HG02840 (cell line): ENCODE results near the gene GGT1.
"Not testable (repeated sequence)": the region's sequence is repeated elsewhere in the genome, so short reads cannot be mapped to it uniquely, and the experiment has no call there.

ENCODE experiments used
- ATAC-seq: cut with Tn5 transposase; IDR thresholded peaks from one replicate; pipeline ENCODE4 v1.9.1; 2021; ENCODE audit warnings: mild to moderate bottlenecking, moderate library complexity, moderate number of reproducible peaks; ENCODE audit not compliant: unreplicated experiment, low FRiP score

The GGT1 gene

GRCh38 chr22:24602847-24603769 lies at the start of gene GGT1:
TSS of gene GGT1 (plus strand) at chr22:24603193. CDS start at chr22:24611082, 7,889 bp downstream.
- ATAC-seq, result not testable (repeated sequence)

GRCh38 chr22:24553597-24554312 lies 49.2 kb upstream of the GGT1 start:
- ATAC-seq, result no peak

- ATAC-seq, result no peak
Measured at GRCh38 chr22:24554313-24555164, 48.5 kb upstream of the GGT1 start, which contains the start of gene GUCD1. TSS of gene GUCD1 (minus strand) at chr22:24555138. CDS start at chr22:24554991, 147 bp downstream.

- peak; percentile 69 for ATAC-seq
Measured at GRCh38 chr22:24555165-24556039, 47.6 kb upstream of the GGT1 start, which contains the start of gene SNRPD3. TSS of gene SNRPD3 (plus strand) at chr22:24555999. CDS start at chr22:24557675, 1,676 bp downstream.

GRCh38 chr22:24559471-24559870 lies 43.5 kb upstream of the GGT1 start:
- ATAC-seq, result no peak

GRCh38 chr22:24563246-24563645 lies 39.7 kb upstream of the GGT1 start:
- no peak for ATAC-seq

- no peak for ATAC-seq
Measured at GRCh38 chr22:24564376-24565058, 38.5 kb upstream of the GGT1 start.

- ATAC-seq, result no peak
Measured at GRCh38 chr22:24565077-24565476, 37.9 kb upstream of the GGT1 start.

GRCh38 chr22:24566899-24567511 lies 36.0 kb upstream of the GGT1 start:
- ATAC-seq, result no peak

- no peak for ATAC-seq
Measured at GRCh38 chr22:24567668-24568067, 35.3 kb upstream of the GGT1 start.

GRCh38 chr22:24571266-24571665 lies 31.7 kb upstream of the GGT1 start:
- ATAC-seq, result no peak

GRCh38 chr22:24576778-24577177 lies 26.2 kb upstream of the GGT1 start:
- no peak for ATAC-seq

GRCh38 chr22:24578355-24579257 lies 24.4 kb upstream of the GGT1 start:
- ATAC-seq, result no peak

GRCh38 chr22:24579258-24579601 lies 23.8 kb upstream of the GGT1 start:
- ATAC-seq, result no peak

- no peak for ATAC-seq
Measured at GRCh38 chr22:24580276-24580675, 22.7 kb upstream of the GGT1 start.

- ATAC-seq, result no peak
Measured at GRCh38 chr22:24582056-24582814, 20.8 kb upstream of the GGT1 start.
